H1 (cell line): ENCODE measurements around the gene ABCC4.

Source experiments
- ATF3 ChIP-seq: IDR thresholded peaks from 2 replicates; pipeline ENCODE4 v1.6.1; 2011; ENCODE audit warnings: low read depth, mild to moderate bottlenecking, low read length; ENCODE audit not compliant: insufficient read depth
- CREB1 ChIP-seq: IDR thresholded peaks from 2 replicates; pipeline ENCODE4 v1.6.1; 2012; ENCODE audit warnings: inconsistent platforms
- CTCF ChIP-seq, 3 experiments: IDR thresholded peaks; 1 replicate in 2 of 3; 2 replicates in 1 of 3; pipeline versions ENCODE4 v1.5.1 to v1.6.1; 2011; ENCODE audit warnings: low read length in 3 of 3, mild to moderate bottlenecking in 3 of 3, inconsistent platforms in 2 of 3, low read depth in 1 of 3, moderate library complexity in 1 of 3; ENCODE audit not compliant: insufficient read depth in 1 of 3; ENCODE audit errors: control extremely low read depth in 1 of 3
- EGR1 ChIP-seq: IDR thresholded peaks from 2 replicates; pipeline ENCODE4 v1.6.1; 2011; ENCODE audit warnings: low read depth, low read length, borderline replicate concordance
- EP300 ChIP-seq, 2 experiments: IDR thresholded peaks; 1 replicate in 1 of 2; 2 replicates in 1 of 2; pipeline ENCODE4 v1.6.1; 2011 to 2012; ENCODE audit warnings: low read depth in 2 of 2, low read length in 2 of 2, mild to moderate bottlenecking in 2 of 2, borderline replicate concordance in 1 of 2, inconsistent platforms in 1 of 2, moderate library complexity in 1 of 2
- EZH2 ChIP-seq: fragments of 200-600 bp; sonication (generic); IDR thresholded peaks from 2 replicates; pipeline ENCODE4 v1.7.1; 2012; ENCODE audit warnings: low read depth, mild to moderate bottlenecking, moderate library complexity, low read length, inconsistent platforms; ENCODE audit not compliant: severe bottlenecking
- FOSL1 ChIP-seq: IDR thresholded peaks from 2 replicates; pipeline ENCODE4 v1.6.1; 2011; ENCODE audit warnings: mild to moderate bottlenecking, low read depth, low read length, moderate library complexity; ENCODE audit not compliant: insufficient read depth
- MAX ChIP-seq: IDR thresholded peaks from 2 replicates; pipeline ENCODE4 v1.6.1; 2012; ENCODE audit warnings: inconsistent platforms
- POLR2A ChIP-seq, 2 experiments: IDR thresholded peaks; 1 replicate in 1 of 2; 2 replicates in 1 of 2; pipeline ENCODE4 v1.6.1; 2011; ENCODE audit warnings: low read depth in 2 of 2, low read length in 2 of 2, mild to moderate bottlenecking in 2 of 2; ENCODE audit errors: control extremely low read depth in 1 of 2
- POLR2AphosphoS5 ChIP-seq: IDR thresholded peaks from 2 replicates; pipeline ENCODE4 v1.6.1; 2011; ENCODE audit warnings: low read depth, low read length
- RXRA ChIP-seq: IDR thresholded peaks from 2 replicates; pipeline ENCODE4 v1.6.1; 2011; ENCODE audit warnings: low read depth, mild to moderate bottlenecking, low read length, moderate library complexity; ENCODE audit not compliant: insufficient read depth
- SIRT6 ChIP-seq: IDR thresholded peaks from one replicate; pipeline ENCODE4 v1.7.1; 2012; ENCODE audit warnings: low read length, inconsistent platforms
- SP4 ChIP-seq: IDR thresholded peaks from 2 replicates; pipeline ENCODE4 v1.6.1; 2012; ENCODE audit warnings: low read length, inconsistent platforms

GRCh38 chr13:95075506-95075905 is 225.7 kb downstream of the ABCC4 start:
- no peak for TF ChIP-seq EGR1
- no peak for TF ChIP-seq CTCF (IDR thresholded peaks at IDR 0.05; ENCODE audit: control extremely low read depth in 1 of 3, insufficient read depth in 1 of 3, low read depth in 1 of 3, low read length in 3 of 3)
- no peak for TF ChIP-seq POLR2A (IDR thresholded peaks at IDR 0.05; ENCODE audit: control extremely low read depth in 1 of 2, low read depth in 2 of 2, low read length in 2 of 2)
- TF ChIP-seq MAX = no peak
- no peak for TF ChIP-seq SIRT6
- no peak for TF ChIP-seq EP300 (IDR thresholded peaks at IDR 0.05; ENCODE audit: borderline replicate concordance in 1 of 2, low read depth in 2 of 2, low read length in 2 of 2)
- TF ChIP-seq CREB1 = no peak
- TF ChIP-seq POLR2AphosphoS5 = no peak
- TF ChIP-seq EZH2 = no peak
- no peak for TF ChIP-seq SP4
- no peak for TF ChIP-seq FOSL1
- no peak for TF ChIP-seq RXRA
- no peak for TF ChIP-seq ATF3
